Astrocyte of the cerebellum (primary cell): ENCODE measurements around the gene ATP8A1.

ENCODE experiments used
- DNase-seq: peaks from one replicate; pipeline ENCODE4 v3.0.0-alpha.2; 2011; ENCODE audit warnings: low read depth
- H3K4me3 ChIP-seq: 2 replicates; pipeline ENCODE4 v1.5.1; 2011; ENCODE audit warnings: mild to moderate bottlenecking, low read depth, low read length, moderate library complexity
- CTCF ChIP-seq: IDR thresholded peaks from 2 replicates; pipeline ENCODE4 v1.5.1; 2012; ENCODE audit warnings: low read length, low read depth, moderate library complexity, mild to moderate bottlenecking; ENCODE audit errors: missing control alignments
- in situ Hi-C: cut with HindIII; loops from 2 replicates; pipeline ENCODE4 v1.10.0; 2017; ENCODE audit warnings: low sequenced_read_pairs

Gene ATP8A1

GRCh38 chr4:42446823-42447222 is 210.1 kb downstream of the ATP8A1 start:
- in situ Hi-C loops = no loop called here
- no peak for TF ChIP-seq CTCF
- DNase-seq = no peak
- H3K4me3 ChIP-seq = no peak overlapping the region

GRCh38 chr4:42445038-42445437 is 211.9 kb downstream of the ATP8A1 start:
- DNase-seq = no peak
- in situ Hi-C loops = no loop called here
- no peak for TF ChIP-seq CTCF
- no peak overlapping the region for H3K4me3 ChIP-seq

GRCh38 chr4:42442601-42443000 is 214.3 kb downstream of the ATP8A1 start:
- H3K4me3 ChIP-seq = no peak overlapping the region
- in situ Hi-C loops = loop anchor here (5.0 kb wide), 1 partner anchor 60 kb away; no protein-coding TSS in a partner anchor
- DNase-seq = no peak
- TF ChIP-seq CTCF = no peak

- no peak for TF ChIP-seq CTCF
- DNase-seq = no peak
- H3K4me3 ChIP-seq = no peak overlapping the region
- in situ Hi-C loops = loop anchor here (5.0 kb wide), 1 partner anchor 62 kb away; no protein-coding TSS in a partner anchor
Observed at GRCh38 chr4:42440083-42440482, 216.8 kb downstream of the ATP8A1 start.

- in situ Hi-C loops = no loop called here
- no peak for DNase-seq
- H3K4me3 ChIP-seq = no peak overlapping the region
- no peak for TF ChIP-seq CTCF
Observed at GRCh38 chr4:42436928-42437565, 219.9 kb downstream of the ATP8A1 start.

GRCh38 chr4:42428036-42428435 is 228.9 kb downstream of the ATP8A1 start:
- in situ Hi-C loops = no loop called here
- no peak for TF ChIP-seq CTCF

More at GRCh38 chr4:42428036-42428435, 228.9 kb downstream of the ATP8A1 start:
- no peak for DNase-seq
- H3K4me3 ChIP-seq = no peak overlapping the region
